Activated CD4-positive, CD25-positive, alpha-beta regulatory T cell treated with anti-CD3 and anti-CD28 coated beads, Interleukin-2, amount 50 U/mL, for 24 hours (primary cell): ENCODE results near the gene LDAH.

Experiments
- ATAC-seq, 2 donors: fragments of 150-1000 bp; cut with Tn5 transposase; one replicate each; pipeline ENCODE4 v1.10.0; 2021; ENCODE audit warnings: mild to moderate bottlenecking in 1 of 2, moderate library complexity in 1 of 2

The LDAH gene

DNA sequence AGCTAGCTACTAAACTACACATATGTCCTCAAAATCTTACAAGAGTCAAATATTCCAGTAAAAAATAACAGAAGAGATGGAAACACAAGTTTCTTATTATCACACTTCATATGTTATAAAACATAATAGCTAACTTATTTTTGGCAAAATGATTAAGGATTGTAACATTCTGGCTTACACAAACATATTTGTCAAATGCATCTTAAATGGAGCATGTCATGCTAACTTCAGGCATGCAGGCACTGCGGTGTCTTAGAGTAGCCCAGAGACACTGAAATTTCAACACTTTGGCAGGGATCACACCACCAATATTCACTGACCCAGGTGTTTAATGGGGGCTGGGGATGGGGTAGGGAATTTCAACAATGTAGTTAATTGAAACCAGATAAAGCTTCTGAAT is 51.6 kb downstream of the LDAH start:
- ATAC-seq = no peak

DNA sequence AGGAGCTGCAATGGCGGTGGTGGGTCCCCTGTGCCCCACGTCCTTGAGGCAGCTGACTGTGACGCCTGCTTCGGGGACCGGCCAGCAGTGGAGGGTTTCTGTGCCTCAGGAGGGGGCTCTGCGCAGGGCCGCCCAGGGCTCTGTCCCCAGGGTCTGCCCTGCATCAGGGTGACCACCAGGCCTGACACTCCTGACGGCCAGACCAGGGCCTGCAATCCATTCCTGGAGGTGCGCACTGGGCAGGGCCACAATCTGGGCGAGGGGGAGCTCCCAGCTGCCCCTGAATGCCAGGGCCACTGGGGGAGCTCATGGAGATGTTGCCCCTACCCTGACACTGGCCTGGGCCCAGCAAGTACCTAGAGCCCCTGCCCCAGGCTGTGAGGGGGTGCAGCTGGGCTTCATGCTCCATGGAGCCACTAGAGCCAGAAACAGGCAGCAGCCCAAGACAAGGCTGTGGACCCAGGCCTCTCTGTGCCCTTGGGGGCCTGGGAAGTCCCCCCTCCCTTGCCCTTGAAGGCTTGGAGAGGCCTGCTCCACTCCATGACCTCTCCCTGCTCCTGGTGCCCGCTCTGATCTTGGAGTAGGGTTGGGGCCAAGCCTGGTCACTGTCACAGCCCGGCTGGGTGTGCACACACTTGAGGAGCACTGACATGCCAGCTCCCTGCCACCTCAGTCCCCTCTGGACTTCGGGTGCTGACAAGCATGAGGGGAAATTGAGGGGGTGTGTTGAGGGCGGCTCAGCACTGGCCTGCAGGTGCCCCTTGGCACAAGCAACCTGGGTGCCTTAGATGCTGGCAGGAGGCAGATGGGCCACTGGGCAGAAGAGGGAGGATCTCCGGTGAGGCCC is 55.9 kb downstream of the LDAH start:
- no peak for ATAC-seq

- ATAC-seq = no peak
These were observed 56.7 kb downstream of the LDAH start for GRCh38 chr2:20766213-20766612.

- no peak for ATAC-seq
These were observed 59.8 kb downstream of the LDAH start for GRCh38 chr2:20762945-20763683.

DNA sequence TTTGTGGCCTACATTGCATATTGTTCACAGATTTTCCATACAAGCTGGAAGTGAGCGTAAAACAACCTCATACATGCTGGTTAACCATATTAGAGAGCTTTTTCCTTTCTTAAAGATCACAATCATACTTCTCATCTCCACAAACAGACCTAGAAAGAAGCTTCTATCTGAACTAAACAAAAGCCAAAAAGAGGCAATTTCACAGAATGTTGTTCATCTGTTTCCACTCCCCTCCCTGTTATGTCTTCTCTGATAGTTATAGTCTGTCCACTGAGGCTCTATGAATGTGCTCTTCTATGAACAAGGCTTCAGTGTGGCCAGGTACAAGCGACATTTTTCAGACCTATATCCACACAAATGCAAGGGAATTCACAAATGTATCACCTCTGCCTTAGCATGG is 63.4 kb downstream of the LDAH start:
- no peak for ATAC-seq

- no peak for ATAC-seq
These were observed 63.9 kb downstream of the LDAH start for GRCh38 chr2:20758997-20759396.

DNA sequence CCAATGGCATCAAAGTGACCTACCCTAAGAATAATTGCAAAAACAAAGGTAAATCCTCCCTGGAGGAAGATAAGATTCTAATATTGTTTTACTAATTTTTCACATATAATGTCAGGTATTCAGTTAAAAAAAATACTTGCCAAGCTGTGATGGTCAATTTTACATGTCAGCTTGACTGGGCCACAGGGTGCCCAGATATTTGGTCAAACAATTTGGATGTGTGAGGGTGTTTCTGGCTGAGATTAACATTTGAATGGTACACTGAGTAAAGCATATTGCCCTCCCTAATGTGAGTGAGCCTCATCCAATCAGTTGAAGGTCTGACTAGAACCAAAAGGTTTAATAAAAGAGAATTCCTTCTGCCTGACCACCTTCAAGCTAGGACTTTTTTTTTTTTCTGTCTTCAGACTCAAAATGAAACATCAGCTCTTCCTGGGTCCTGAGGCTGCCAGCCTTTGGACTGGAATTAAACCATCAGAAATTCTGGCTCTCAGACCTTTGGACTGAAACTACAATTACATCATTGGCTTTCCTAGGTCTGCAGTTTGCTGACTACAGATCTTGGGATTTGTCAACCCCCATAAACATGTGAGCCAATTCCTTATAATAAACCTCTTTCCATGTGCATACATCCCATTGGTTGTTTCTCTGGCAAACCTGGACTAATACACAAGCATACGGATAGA is 65.4 kb downstream of the LDAH start:
- no peak for ATAC-seq

GRCh38 chr2:20755132-20755800 is 67.6 kb downstream of the LDAH start:
- no peak for ATAC-seq

- no peak for ATAC-seq
These were observed 70.6 kb downstream of the LDAH start for GRCh38 chr2:20752293-20752692.

DNA sequence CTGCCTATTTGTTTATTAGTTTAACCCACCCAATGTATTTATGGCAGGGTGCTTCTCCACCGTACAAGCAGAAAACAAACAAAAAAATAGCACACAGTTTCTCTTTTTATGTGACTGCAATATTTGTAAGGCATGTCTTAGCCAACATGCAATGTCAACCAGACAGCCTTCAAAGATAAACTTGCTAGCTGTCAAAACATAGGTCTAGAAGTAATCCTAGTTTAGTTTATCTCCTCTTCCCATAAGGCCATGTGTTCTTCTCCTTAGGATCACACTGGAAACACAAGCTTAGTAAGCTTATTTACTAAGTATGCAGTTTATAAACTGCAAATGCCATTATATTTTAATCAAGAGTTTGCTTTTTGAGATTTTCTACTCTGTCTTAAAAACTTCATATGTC is 75.6 kb downstream of the LDAH start:
- no peak for ATAC-seq

DNA sequence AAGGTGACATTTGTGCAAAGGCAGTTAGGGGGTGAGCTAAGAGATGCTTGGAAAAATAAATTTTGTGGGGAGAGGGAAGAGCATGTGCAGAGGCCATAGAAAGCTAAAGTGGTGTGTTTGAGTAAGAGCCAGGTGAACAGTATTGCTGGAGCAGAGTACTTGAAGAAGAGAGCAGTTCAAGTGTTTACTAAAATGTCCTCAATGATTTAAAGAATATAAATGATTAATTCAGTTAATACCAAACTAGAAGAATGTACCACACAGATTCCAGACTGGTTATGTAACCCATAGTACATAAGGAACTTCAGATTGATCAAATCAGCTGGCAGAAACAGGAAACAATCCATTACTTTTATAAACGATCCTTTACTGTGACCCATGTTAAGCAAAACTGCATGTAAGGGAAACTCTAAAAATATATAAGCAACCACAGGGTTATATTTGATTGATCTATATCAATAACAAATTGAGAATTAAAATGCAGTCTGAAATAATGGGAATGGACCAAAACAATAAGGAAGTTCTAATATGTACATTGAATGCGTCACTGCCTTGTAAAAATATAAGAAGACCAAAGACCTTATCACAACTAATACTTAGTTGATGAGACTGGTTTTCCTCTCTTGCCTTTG is 76.9 kb downstream of the LDAH start:
- no peak for ATAC-seq

GRCh38 chr2:20744366-20745335 is 78.2 kb downstream of the LDAH start:
- no peak for ATAC-seq

DNA sequence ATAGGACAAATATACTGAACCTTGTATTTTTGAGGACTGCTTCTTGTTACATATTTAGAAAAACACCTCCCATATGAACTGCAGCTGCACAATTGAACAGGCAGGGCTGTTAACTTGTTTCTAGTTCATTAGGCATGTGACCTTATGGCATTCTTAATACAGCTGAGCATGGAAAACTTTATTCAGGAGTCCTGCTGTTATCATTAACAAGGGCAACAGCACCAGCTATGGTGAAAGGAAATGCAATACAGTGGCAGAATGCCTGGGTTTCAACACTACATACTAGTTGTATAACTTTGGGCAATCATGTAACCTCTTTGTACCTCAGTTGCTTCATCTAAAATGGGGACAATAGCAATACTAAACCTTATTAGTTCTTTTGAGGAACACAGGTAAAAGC is 84.1 kb downstream of the LDAH start:
- ATAC-seq = no peak

DNA sequence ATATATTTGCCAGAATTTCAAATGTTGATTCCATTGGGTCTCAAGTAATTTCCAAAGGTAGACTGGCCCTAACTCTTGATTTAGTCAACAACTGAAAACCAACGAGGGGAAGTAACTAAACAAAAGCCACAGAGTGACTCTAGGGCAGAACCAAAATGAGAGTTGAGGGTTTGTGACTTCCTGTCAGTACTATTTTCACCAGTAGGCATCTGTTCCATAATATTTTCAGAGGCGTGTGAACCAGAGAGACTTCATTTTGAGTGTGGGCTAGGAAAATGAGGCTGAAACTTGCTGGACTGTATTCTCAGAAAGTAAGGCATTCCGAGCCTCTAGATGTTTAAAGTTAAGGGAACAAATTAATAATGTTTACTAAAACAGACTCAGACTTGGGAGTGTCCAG is 85.4 kb downstream of the LDAH start:
- ATAC-seq = no peak

- ATAC-seq = no peak
These were observed 94.7 kb downstream of the LDAH start for GRCh38 chr2:20728114-20728758.

DNA sequence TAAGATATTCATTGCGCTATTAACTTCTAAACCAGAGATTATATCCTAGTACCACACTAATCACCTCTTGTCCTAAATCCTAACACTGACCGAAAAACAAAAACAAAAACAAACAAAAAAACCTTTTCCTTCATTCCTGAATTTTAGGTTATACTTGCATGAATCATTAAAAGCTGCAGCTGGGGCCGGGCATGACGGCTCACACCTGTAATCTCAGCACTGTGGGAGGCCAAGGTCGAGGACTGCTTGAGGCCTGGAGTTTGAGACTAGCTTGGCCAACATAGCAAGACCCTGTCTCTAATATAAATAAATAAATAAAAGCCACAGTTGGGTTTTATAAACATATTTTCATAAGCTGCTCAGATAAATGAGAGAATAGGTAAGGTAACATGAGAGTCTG is 96.0 kb downstream of the LDAH start:
- ATAC-seq = no peak

DNA sequence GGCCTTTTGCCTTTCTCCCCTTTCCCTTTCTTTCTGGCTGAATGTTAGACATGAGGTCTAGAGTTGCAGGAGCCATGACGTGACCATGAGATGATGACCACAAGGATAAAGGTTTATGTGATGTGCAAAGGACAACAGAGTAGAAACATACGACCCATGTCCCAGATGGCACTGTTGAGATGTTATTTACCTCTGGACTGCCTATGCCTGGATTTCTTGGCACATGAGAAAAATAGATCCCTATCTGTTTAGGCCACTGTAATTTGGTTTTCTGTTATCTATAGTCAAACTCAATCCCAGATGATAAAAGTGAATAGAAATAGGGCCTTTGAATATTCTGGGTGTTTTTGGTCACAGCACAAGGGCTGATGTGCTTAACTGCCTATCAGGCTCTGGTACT is 97.1 kb downstream of the LDAH start:
- no peak for ATAC-seq

- ATAC-seq = no peak
These were observed 98.3 kb downstream of the LDAH start for GRCh38 chr2:20724500-20725053.

- no peak for ATAC-seq
These were observed 99.4 kb downstream of the LDAH start for GRCh38 chr2:20723543-20723942.

GRCh38 chr2:20722592-20723240 is 100.2 kb downstream of the LDAH start:
- ATAC-seq = no peak
